NCI-H2107 (cell line): ENCODE results near the gene DGKD.
"Not testable (repeated sequence)": the region's sequence is repeated elsewhere in the genome, so short reads cannot be mapped to it uniquely, and the experiment has no call there.

Experiments used
- DNase-seq: peaks from one replicate; lab custom pipeline; 2025; lab: John Stamatoyannopoulos, UW

Gene DGKD, protein sequence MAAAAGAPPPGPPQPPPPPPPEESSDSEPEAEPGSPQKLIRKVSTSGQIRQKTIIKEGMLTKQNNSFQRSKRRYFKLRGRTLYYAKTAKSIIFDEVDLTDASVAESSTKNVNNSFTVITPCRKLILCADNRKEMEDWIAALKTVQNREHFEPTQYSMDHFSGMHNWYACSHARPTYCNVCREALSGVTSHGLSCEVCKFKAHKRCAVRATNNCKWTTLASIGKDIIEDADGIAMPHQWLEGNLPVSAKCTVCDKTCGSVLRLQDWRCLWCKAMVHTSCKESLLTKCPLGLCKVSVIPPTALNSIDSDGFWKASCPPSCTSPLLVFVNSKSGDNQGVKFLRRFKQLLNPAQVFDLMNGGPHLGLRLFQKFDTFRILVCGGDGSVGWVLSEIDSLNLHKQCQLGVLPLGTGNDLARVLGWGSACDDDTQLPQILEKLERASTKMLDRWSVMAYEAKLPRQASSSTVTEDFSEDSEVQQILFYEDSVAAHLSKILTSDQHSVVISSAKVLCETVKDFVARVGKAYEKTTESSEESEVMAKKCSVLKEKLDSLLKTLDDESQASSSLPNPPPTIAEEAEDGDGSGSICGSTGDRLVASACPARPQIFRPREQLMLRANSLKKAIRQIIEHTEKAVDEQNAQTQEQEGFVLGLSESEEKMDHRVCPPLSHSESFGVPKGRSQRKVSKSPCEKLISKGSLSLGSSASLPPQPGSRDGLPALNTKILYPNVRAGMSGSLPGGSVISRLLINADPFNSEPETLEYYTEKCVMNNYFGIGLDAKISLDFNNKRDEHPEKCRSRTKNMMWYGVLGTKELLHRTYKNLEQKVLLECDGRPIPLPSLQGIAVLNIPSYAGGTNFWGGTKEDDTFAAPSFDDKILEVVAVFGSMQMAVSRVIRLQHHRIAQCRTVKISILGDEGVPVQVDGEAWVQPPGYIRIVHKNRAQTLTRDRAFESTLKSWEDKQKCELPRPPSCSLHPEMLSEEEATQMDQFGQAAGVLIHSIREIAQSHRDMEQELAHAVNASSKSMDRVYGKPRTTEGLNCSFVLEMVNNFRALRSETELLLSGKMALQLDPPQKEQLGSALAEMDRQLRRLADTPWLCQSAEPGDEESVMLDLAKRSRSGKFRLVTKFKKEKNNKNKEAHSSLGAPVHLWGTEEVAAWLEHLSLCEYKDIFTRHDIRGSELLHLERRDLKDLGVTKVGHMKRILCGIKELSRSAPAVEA

DNA sequence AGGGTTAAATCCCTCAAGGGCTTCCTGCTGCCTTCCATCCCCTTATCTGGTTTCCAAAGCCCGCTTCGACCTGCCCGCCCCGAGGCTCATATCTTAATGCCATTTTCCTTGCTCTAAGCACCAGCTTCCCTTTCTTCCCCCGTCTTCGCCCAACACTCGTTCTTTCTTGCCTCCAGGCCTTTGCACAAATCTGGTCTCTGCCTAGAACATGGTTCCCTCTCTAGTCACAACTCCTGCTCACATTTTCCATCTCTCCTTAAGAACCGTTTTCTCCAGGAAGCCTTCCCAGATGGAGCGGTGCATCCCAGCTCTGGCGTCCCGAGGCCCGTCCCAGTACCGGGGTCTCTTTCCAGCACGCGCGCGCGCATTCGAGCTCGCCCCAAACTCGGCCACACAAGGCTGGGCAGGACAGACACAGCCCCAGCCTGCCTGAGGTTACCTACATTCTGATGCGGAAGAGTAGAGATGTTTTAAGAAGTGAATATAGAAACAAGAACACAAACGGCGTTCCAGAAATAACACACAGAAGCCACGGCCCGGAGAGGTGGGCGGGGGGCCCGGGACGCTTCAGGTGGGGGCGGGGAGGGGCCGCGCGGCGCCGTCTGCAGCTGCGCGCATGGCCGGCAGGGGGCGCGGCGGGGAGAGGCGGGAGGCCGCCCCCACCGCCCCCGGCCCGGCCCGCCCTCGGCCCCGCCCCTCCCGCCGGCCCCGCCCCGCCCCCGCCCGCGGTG lies at the start of gene DGKD:
Gene DGKD, plus strand, starts transcription at position 726 of the 731 bp plus-strand sequence. CDS start 25 bp downstream, outside the sequence.
- DNase-seq: no peak

DNA sequence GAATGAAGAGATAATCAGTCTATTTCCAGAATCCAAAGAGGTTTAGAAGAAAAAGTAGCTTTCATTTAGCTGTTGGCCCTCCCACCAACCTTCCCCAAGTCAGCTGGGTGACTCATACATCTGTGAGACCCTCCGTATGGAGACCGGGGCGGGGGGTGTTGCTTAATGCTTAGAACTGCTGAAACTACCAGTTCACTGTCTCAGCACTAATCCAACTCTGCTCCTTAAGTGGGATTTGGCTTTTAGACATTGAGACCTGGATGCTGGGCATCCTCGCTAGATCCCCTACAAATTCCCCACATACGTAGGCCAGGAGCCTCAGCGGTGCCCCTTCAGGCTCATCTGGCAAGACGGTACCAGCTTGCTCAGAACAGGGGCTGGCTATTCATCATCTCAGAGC lies 46.7 kb upstream of the DGKD start, which contains the start of gene SAG:
Gene SAG, plus strand, starts transcription at position 252 of the 400 bp plus-strand sequence. CDS start 1,374 bp downstream, outside the sequence.
- DNase-seq: no peak

DNA sequence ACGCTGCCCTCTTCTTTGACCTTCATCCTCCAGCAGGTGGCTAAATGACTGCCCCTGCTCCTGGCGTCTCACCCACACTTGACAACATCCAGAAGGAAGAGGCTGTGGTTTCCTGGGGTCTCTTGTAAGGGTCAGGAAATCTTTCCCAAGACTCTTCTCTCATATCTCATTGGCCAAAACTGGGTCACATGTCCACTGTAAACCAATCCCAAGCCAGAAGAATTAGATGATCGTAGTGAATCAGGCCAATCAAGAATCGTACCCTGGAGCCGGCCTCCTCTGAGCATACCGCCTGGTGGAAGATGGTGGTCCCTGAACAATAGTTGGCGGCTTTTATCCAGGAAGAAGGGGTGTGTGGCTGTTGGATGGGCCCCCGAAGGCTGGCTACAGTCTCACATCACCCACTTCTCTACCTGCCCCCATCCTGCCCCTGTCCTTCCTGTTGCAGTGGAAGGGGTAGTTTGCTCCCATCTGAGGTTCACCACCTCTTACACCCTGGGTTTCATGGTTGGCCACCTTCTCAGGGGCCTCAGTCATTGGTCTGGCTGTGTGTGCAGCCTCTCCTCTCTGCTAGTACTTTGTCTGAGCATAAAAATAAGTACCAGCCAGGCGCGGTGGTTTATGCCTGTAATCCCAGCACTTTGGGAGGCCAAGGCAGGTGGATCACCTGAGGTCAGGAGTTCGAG lies 42.9 kb upstream of the DGKD start:
- no peak for DNase-seq

- DNase-seq: no peak
These were observed 41.4 kb upstream of the DGKD start for GRCh38 chr2:233312874-233313273.

DNA sequence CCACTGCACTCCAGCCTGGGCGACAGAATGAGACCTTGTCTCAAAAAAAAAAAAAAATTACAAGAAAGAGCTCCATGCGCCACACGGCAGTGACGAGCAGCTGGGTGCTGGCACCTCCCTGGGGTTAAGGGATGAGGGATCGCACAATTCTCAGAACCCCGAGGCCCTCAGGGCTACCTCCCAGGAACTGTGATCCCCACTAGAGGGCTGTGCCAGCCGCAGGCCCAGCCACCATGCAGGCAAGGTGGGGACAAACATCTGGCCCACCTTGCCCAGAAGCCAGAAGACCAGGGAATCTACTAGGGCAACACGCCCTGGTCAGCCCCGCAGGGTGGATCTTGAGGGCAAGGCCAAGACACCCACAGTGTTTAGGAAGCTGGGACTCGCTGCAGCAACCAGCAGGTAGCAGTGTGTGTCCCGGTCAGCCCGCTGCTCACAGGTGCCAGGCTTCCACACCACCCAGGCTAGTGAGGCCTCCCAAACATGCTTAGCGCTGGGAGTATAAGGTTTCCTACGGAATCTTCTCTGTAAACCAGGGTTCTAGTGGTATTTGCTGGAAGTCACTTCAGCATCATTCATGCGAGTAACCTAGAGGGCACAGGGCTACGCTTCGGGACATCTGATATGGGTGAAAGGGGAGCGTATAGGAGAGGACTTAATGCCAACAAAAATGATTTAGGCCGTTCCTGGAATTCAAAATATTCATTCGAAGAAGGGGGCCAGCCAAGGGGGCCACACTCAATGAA lies 39.9 kb upstream of the DGKD start:
- no peak for DNase-seq

GRCh38 chr2:233317196-233317943 lies 36.9 kb upstream of the DGKD start:
- DNase-seq: no peak

- no peak for DNase-seq
These were observed 35.0 kb upstream of the DGKD start for GRCh38 chr2:233319256-233319655.

DNA sequence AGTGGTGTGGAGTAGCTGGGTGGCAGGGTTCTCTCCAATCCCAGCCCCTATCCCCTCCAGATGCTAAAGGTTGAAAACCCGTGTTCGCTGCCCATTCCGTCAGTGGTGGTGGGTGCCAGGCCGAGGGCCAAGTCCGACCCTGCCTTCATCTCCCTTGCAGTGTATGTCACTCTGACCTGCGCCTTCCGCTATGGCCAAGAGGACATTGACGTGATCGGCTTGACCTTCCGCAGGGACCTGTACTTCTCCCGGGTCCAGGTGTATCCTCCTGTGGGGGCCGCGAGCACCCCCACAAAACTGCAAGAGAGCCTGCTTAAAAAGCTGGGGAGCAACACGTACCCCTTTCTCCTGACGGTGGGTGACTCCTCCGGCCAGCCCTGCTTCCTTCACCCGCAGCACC lies 33.8 kb upstream of the DGKD start:
- DNase-seq: no peak

DNA sequence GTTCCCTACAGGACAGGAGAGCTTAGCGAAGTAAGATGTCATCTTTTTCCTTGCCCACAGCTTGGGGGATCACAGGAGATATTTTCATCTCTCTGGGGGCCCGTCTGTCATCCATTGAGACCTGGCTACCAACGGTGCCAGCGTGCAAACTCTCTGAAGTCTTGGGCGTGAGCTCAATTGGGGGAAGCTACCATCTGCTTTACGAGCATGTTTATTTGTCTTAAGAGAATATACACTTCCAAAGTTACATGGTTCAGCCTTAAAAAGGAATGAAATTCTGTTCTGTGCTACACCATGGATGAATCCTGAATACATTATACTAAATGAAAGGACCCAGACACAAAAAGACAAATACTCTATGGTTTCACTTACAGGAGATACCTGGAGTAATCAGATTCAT lies 33.1 kb upstream of the DGKD start:
- DNase-seq: no peak

- no peak for DNase-seq
These were observed 30.4 kb upstream of the DGKD start for GRCh38 chr2:233323851-233324250.

DNA sequence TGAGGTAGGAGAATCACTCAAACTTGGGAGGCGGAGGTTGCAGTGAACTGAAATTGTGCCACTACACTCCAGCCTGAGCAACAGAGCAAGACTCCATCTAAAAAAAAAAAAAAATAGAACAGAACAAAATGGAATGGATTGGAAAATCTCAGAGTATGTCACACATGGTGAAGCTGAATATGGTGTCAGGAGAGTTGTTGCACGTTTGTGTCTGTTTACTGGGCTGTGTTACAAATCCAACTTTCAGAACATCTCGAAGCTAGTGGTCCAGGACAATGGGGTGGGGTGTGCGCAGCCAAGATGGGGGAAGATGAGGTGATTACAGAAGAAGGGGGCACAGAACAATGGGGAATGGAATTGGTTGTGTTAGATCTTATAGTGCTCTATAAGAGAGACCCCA lies 29.0 kb upstream of the DGKD start:
- DNase-seq: no peak

DNA sequence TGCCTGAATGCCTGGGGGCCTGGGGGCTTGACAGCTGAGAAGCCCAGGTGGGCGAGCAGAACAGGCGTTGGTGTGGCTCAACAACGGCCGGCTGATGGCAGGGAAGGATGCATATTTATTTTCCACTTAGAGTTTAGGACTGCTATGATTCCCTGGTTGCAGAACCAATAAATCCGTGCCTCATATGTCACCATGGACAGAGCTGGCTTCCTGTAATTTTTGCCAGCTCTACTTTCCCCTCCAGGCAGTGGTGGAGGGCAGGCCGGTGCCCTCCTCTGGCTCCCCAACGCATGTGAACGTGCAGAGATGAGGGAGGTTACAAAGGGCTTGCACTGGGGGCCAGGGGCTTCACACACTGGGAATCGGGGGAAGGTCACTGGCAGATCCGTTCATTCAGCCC lies 28.5 kb upstream of the DGKD start:
- DNase-seq: no peak

DNA sequence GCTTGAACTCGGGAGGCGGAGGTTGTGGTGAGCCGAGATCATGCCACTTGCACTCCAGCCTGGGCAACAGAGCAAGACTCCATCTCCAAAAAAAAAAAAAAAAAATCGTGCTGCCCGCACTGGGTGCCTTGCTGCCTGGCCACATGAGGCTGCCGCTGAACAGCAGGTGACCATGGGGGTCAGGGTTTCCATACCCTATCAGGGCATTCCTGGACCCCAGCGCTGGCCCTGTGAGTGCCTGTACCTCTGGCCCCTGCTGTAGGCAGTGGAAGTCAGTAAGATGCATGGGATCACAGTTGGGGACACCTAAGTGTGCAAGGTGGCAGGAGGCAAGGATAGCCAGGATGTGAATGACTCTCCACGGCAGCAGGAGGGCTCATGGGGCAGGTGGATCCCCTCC lies 27.8 kb upstream of the DGKD start:
- no peak for DNase-seq

DNA sequence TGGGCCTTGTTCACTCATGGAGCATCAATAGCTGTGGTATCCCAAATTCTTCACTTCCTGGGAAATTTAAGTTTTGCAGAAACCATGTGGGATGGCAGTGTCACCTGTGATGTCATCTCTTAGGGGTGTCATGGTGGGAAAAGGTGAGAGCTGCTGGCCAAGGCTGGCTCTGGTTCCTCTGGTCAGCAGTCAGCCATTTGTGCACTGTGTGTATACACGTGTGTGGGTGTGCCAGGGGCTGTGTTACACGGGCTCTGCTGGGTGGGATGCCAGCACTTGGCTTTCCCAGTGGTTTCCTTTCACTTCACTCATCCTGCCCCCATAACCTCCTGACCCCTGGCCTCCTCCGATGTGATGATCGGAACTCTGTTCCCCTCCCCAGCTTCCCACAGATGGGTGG lies 25.4 kb upstream of the DGKD start:
- DNase-seq: no peak

DNA sequence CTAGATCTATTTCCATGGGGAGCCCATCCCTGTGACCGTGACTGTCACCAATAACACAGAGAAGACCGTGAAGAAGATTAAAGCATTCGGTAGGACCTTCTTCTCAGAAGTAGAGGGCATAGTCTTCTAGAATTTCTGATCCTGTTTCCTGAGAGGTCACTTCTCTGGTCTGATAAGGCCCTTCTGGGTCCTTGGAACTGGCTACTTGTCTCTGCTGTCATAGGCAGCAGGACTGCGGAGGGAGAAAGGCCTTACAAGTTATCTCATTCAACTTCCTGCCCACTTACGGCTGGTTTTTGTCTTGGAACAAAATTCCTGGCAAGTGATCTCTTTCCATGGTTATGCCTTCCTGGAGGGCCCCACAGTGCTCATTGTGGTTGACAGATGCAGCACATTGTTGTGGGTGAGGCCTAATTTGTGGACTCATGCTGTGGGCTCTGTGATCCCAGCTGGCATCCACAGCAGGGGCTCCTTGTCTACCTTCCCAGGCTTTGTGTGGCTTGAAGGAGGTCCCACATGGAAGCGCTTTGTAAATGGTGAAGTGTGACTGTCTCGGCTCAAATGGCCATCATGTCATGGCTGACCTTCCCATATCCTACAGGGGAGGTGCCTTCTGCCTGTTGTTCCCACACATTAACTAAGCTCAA lies 24.7 kb upstream of the DGKD start:
- peak; percentile 37 for DNase-seq

- DNase-seq: no peak
These were observed 22.8 kb upstream of the DGKD start for GRCh38 chr2:233331536-233331935.

DNA sequence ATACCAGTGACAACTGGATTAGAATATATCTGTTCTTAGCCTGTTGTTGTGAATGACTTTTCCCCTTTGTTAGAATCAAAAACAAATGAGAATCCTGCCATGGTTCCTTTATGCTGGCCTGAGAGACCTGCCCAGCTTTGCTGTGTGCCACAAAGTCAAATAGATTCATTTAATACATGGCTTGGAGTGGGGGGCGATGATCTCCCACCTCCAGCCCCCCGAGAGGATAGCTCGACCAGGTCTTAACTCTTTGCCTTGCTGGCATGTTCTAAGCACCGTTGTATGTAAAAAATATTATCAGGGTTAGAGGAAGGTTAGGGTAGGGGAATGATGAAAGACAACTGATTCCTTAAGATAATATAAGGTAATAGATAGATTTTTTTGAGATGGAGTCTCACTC lies 22.2 kb upstream of the DGKD start:
- no peak for DNase-seq

- no peak for DNase-seq
These were observed 19.4 kb upstream of the DGKD start for GRCh38 chr2:233334915-233335314.

GRCh38 chr2:233336091-233336490 lies 18.2 kb upstream of the DGKD start:
- DNase-seq: not testable (repeated sequence)
